GM19463 (cell line): ENCODE measurements around the gene TPSB2.
"Not testable (repeated sequence)": the region's sequence is repeated elsewhere in the genome, so short reads cannot be mapped to it uniquely, and the experiment has no call there.

Experiments used
- ATAC-seq: cut with Tn5 transposase; IDR thresholded peaks from one replicate; pipeline ENCODE4 v1.9.1; 2021; ENCODE audit warnings: mild to moderate bottlenecking, moderate library complexity; ENCODE audit not compliant: unreplicated experiment

The TPSB2 gene

GRCh38 chr16:1262210-1262845 is 32.3 kb upstream of the TPSB2 start:
- no peak for ATAC-seq

- no peak for ATAC-seq
Observed at GRCh38 chr16:1261131-1261892, 31.3 kb upstream of the TPSB2 start.

GRCh38 chr16:1260101-1260680 is 30.2 kb upstream of the TPSB2 start:
- no peak for ATAC-seq

GRCh38 chr16:1259760-1260068 is 29.7 kb upstream of the TPSB2 start:
- no peak for ATAC-seq

GRCh38 chr16:1258906-1259759 is 29.1 kb upstream of the TPSB2 start:
- ATAC-seq: no peak

GRCh38 chr16:1258225-1258600 is 28.2 kb upstream of the TPSB2 start:
- no peak for ATAC-seq

GRCh38 chr16:1257561-1258224 is 27.7 kb upstream of the TPSB2 start:
- ATAC-seq: no peak

- ATAC-seq: no peak
Observed at GRCh38 chr16:1256874-1257322, 26.9 kb upstream of the TPSB2 start.

GRCh38 chr16:1256296-1256873 is 26.4 kb upstream of the TPSB2 start:
- not testable (repeated sequence) for ATAC-seq

- not testable (repeated sequence) for ATAC-seq
Observed at GRCh38 chr16:1255276-1256122, 25.5 kb upstream of the TPSB2 start, which contains the start of gene TPSD1. Gene TPSD1, plus strand, starts transcription at chr16:1256069. Its CDS starts 212 bp downstream, at chr16:1256281.

GRCh38 chr16:1254821-1255220 is 24.8 kb upstream of the TPSB2 start:
- not testable (repeated sequence) for ATAC-seq

- not testable (repeated sequence) for ATAC-seq
Observed at GRCh38 chr16:1253701-1254364, 23.8 kb upstream of the TPSB2 start.

- ATAC-seq: not testable (repeated sequence)
Observed at GRCh38 chr16:1249031-1249755, 19.2 kb upstream of the TPSB2 start.

GRCh38 chr16:1247903-1248537 is 18.0 kb upstream of the TPSB2 start:
- not testable (repeated sequence) for ATAC-seq

- no peak for ATAC-seq
Observed at GRCh38 chr16:1245452-1246020, 15.6 kb upstream of the TPSB2 start.

GRCh38 chr16:1244881-1245280 is 14.9 kb upstream of the TPSB2 start:
- no peak for ATAC-seq
